Measurements from ENCODE around the gene AHNAK2.
"Not testable (repeated sequence)": the region's sequence is repeated elsewhere in the genome, so short reads cannot be mapped to it uniquely, and the experiment has no call there.

Gene AHNAK2

DNA sequence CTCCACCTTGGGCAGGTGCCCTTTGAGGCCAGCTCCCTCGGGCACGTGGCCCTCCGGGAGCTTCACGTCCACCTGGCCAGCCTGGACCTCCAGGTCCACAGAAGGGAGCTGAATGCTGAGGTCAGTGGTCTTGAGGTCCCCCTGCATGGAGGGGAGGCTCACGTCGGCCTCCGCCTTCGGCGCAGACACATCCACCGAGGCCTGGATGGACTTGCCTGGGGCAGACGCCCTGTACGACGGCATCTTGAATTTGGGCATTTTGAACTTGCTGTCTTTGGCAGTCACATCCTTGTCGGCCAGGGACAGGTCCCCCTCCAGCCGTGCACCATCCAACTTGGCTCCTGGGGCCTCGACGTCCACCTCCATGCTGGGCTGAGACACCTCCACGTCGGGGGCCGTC lies 32.9 kb downstream of the AHNAK2 start:
- ATAC-seq (replicated peaks); H3K4me1 Mint-ChIP-seq (ENCODE audit: low read depth in 2 of 2); H3K4me3 Mint-ChIP-seq; H3K36me3 Mint-ChIP-seq (ENCODE audit: insufficient read depth); H3K27me3 Mint-ChIP-seq; DNase-seq; H3K27ac Mint-ChIP-seq; H3K9me3 Mint-ChIP-seq: not testable (repeated sequence)

DNA sequence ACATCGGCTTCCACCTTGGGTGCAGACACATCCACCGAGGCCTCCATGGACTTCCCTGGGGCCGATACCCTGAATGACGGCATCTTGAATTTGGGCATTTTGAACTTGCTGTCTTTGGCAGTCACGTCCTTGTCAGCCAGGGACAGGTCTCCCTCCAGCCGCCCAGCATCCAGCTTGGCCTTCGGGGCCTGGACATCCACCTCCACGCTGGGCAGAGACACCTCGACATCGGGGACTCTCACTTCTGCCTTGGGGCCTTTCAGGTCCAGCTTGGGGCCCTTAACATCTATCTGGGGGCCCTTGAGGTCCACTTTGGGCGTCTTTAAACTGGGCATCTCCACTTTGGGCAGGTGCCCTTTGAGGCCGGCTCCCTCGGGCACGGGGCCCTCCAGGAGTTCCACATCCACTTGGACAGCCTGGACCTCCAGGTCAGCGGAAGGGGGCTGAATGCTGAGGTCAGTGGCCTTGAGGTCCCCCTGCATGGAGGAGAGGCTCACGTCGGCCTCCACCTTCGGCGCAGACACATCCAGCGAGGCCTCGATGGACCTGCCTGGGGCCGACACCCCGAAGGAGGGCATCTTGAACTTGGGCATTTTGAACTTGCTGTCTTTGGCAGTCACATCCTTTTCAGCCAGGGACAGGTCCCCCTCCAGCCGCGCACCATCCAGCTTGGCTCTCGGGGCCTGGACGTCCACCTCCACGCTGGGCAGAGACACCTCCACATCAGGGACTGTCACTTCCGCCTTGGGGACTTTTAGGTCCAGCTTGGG lies 33.6 kb downstream of the AHNAK2 start:
- not testable (repeated sequence) for H3K9me3 Mint-ChIP-seq; H3K36me3 Mint-ChIP-seq (ENCODE audit: insufficient read depth); H3K27ac Mint-ChIP-seq; H3K4me3 Mint-ChIP-seq; H3K4me1 Mint-ChIP-seq (ENCODE audit: low read depth in 2 of 2); ATAC-seq (replicated peaks); DNase-seq
- peaks cover 11 to 16% of the 10 kb centered on the region in 2 donors for H3K27me3 Mint-ChIP-seq

DNA sequence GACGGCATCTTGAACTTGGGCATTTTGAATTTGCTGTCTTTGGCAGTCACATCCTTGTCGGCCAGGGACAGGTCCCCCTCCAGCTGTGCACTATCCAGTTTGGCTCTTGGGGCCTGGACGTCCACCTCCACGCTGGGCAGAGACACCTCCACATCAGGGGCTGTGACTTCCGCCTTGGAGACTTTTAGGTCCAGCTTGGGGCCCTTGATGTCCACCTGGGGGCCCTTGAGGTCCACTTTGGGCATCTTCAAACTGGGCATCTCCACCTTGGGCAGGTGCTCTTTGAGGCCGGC lies 34.2 kb downstream of the AHNAK2 start:
- H3K27me3 Mint-ChIP-seq = peaks cover 11 to 23% of the 10 kb centered on the region in 2 donors
- not testable (repeated sequence) for H3K9me3 Mint-ChIP-seq; ATAC-seq (replicated peaks); H3K27ac Mint-ChIP-seq; DNase-seq; H3K4me1 Mint-ChIP-seq (ENCODE audit: low read depth in 2 of 2); H3K36me3 Mint-ChIP-seq (ENCODE audit: insufficient read depth); H3K4me3 Mint-ChIP-seq

DNA sequence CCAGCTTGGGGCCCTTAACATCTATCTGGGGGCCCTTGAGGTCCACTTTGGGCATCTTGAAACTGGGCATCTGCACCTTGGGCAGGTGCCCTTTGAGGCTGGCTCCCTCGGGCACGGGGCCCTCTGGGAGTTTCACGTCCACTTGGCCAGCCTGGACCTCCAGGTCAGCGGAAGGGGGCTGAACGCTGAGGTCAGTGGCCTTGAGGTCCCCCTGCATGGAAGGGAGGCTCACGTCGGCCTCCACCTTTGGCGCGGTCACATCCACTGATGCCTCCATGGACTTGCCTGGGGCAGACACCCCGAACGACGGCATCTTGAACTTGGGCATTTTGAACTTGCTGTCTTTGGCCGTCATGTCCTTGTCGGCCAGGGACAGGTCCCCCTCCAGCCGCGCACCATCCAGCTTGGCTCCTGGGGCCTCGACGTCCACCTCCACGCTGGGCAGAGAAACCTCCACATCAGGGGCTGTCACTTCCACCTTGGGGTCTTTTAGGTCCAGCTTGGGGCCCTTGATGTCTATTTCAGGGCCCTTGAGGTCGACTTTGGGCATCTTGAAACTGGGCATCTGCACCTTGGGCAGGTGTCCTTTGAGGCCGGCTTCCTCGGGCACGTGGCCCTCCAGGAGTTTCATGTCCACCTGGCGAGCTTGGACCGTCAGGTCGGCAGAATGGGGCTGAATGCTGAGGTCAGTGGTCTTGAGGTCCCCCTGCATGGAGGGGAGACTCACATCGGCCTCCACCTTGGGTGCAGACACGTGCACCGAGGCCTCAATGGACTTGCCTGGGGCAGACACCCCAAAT lies 34.8 kb downstream of the AHNAK2 start:
- H3K4me3 Mint-ChIP-seq; H3K27ac Mint-ChIP-seq; ATAC-seq (replicated peaks); H3K9me3 Mint-ChIP-seq; H3K4me1 Mint-ChIP-seq (ENCODE audit: low read depth in 2 of 2); DNase-seq; H3K36me3 Mint-ChIP-seq (ENCODE audit: insufficient read depth): not testable (repeated sequence)
- peaks cover 16 to 28% of the 10 kb centered on the region in 2 donors for H3K27me3 Mint-ChIP-seq

DNA sequence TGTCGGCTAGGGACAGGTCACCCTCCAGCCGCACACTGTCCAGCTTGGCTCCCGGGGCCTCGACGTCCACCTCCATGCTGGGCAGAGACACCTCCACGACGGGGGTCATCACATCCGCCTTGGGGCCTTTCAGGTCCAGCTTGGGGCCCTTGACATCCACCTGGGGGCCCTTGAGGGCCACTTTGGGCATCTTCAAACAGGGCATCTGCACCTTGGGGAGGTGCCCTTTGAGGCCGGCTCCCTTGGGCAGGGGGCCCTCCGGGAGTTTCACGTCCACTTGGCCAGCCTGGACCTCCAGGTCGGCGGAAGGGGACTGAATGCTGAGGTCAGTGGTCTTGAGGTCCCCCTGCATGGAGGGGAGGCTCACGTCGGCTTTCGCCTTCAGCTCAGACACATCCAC lies 35.6 kb downstream of the AHNAK2 start:
- Mint-ChIP-seq H3K4me3 (no peak overlapping the region), H3K27me3 (peaks cover 23 to 36% of the 10 kb centered on the region in 2 donors), H3K4me1 (ENCODE audit: low read depth in 2 of 2) (no peaks in the 10 kb centered on the region), H3K36me3 (ENCODE audit: insufficient read depth) (no peaks in the 10 kb centered on the region), H3K27ac (no peak overlapping the region), H3K9me3 (no peaks in the 10 kb centered on the region)
- no peak for ATAC-seq (replicated peaks)
- no peak for DNase-seq

DNA sequence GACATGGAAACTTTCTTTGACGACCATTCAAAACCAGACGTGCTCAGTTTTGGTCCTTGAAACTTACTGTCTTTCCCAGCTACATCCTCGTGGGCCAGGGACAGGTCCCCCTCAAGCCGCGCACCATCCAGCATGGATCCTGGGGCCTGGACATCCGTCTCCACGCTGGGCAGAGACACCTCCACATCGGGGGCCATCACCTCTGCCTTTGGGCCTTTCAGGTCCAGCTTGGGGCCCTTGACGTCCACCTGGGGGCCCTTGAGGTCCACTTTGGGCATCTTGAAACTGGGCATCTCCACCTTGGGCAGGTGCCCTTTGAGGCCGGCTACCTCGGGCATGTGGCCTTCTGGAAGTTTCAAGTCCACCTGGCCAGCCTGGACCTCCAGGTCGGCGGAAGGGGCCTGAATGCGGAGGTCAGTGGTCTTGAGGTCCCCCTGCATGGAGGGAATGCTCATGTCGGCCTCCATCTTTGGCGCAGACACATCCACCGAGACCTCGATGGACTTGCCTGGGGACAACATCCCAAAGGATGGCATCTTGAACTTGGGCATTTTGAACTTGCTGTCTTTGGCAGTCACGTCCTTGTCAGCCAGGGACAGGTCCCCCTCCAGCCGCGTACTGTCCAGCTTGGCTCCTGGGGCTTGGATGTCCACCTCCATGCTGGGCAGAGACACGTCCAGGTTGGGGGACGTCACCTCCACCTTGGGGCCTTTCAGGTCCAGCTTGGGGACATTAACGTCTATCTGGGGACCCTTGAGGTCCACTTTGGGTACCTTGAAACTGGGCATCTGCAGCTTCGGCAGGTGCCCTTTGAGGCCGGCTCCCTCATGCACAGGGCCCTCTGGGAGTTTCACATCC lies 36.4 kb downstream of the AHNAK2 start:
- no peaks in the 10 kb centered on the region for H3K9me3 Mint-ChIP-seq
- ATAC-seq (replicated peaks) (no peak), DNase-seq (no peak)
- no peak overlapping the region for H3K27ac Mint-ChIP-seq
- H3K4me1 Mint-ChIP-seq (ENCODE audit: low read depth in 2 of 2) = no peaks in the 10 kb centered on the region
- peaks cover 23 to 43% of the 10 kb centered on the region in 2 donors for H3K27me3 Mint-ChIP-seq
- no peaks in the 10 kb centered on the region for H3K36me3 Mint-ChIP-seq (ENCODE audit: insufficient read depth)
- H3K4me3 Mint-ChIP-seq = no peak overlapping the region

DNA sequence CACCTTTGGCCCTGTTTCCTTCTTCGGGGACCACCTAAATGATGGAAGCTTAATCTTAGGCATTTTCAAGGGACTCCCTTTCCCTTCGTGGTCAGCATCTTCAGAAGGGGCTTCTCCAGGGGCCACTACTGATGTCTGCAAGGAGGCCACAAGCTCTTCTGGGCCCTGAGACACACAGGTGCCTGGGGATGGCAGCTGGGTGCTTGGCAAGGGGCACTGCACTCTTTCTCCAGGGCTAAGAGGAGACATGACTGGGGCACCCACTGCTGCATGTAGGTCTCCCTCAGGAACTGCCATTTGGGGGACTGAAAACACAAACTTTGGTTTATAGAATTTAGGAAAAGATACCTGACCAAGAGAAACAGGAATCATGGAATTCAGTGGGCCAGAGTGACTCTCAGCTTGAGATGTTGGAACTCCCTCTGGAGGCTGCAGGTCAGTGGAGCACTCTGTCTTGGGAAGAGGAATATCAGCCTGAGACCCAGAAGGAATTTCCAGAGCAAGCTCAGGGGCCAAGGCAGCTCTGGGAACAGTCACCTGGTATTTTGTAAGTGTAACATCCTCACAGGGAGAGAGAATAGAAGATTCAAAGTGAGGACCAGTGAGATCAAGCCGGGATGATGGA lies 37.5 kb downstream of the AHNAK2 start:
- ATAC-seq (replicated peaks) (no peak), DNase-seq (no peak)
- no peaks in the 10 kb centered on the region for H3K4me1 Mint-ChIP-seq (ENCODE audit: low read depth in 2 of 2)
- no peak overlapping the region for H3K4me3 Mint-ChIP-seq
- no peaks in the 10 kb centered on the region for H3K36me3 Mint-ChIP-seq (ENCODE audit: insufficient read depth)
- no peak overlapping the region for H3K27ac Mint-ChIP-seq
- H3K27me3 Mint-ChIP-seq = peaks cover 24 to 43% of the 10 kb centered on the region in 2 donors
- H3K9me3 Mint-ChIP-seq = no peaks in the 10 kb centered on the region

DNA sequence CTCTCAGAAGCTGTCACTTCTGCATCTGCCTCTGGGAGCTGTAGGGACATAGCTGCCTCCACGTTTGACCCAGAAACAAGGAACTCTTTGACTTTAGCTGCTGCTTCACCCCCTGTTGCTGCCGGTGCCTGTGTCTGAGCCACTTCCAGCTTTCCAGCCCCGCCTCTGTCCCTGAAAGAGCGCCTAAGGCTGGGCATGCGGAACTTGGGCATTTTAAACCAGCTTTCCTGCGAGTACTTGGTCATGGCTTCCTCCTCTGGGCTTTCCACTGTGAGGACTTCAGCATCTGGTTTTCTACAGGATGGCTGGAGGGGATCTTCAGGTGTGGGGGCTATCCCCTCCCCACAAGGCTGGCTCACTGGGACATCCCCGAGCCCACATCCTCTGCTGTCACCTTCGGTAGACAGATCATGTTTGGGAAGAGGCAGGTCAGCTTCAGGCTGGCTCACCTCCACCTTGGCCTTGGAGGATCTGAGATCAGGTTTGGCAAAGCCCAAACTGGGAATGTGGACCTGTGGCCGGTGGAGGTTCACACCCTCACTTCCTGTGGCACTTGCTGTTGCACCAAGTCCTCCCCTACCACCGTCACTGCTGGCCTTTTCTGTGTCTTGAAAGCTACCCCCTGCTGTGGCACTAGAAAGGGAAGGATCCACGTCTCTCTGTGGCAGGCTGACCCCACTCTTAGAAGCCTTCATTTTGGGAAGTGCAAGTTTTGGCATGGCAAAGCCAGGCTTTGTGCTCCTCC lies 38.3 kb downstream of the AHNAK2 start:
- ATAC-seq (replicated peaks) (no peak), DNase-seq (no peak)
- Mint-ChIP-seq H3K36me3 (ENCODE audit: insufficient read depth) (no peaks in the 10 kb centered on the region), H3K27ac (no peak overlapping the region), H3K27me3 (peaks cover 32 to 43% of the 10 kb centered on the region in 2 donors), H3K4me3 (no peak overlapping the region), H3K4me1 (ENCODE audit: low read depth in 2 of 2) (no peaks in the 10 kb centered on the region), H3K9me3 (no peaks in the 10 kb centered on the region)

DNA sequence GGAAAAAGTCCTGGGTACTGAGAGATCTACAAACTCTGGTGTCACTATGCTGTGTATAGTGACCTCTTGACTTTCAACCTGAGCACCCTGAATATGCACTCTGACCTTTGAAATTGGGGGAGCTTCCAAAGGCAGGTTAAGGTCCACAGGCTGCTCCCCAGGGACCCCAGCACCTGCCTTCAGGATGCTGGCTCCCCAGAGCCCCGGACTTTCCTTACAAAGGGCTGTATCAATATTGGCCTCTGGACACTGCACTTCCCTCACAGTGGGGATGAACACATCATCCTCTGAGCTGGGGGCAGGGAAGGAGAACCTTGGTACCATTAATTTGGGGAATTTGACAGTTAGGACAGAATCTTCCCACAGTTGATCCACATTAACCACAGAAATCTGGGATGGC lies 39.2 kb downstream of the AHNAK2 start:
- Mint-ChIP-seq H3K9me3 (no peaks in the 10 kb centered on the region), H3K27me3 (peaks cover 38 to 43% of the 10 kb centered on the region in 2 donors), H3K4me1 (ENCODE audit: low read depth in 2 of 2) (no peaks in the 10 kb centered on the region), H3K27ac (no peak overlapping the region), H3K4me3 (no peak overlapping the region), H3K36me3 (ENCODE audit: insufficient read depth) (no peaks in the 10 kb centered on the region)
- DNase-seq = no peak
- ATAC-seq (replicated peaks) = no peak

DNA sequence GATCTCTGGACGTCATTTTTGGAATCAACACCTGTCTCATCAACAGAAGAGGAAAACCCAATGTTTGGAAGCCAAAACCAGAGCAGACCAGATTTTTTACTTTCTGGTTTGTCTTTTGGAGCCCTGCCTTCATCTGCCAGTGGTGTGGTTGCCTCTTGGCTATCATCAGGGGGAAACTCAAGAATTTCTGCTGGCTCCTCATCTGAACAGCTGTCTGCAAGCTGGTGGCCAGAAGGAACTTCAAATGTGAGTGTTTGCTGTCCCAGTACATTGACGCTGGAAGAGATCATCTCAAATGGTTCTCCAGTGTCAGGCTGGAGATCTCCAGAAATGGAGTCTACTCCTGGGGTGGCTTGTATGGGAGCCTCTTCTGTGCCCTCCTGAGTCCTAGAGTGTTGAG lies 39.7 kb downstream of the AHNAK2 start:
- no peaks in the 10 kb centered on the region for H3K36me3 Mint-ChIP-seq (ENCODE audit: insufficient read depth)
- H3K27ac Mint-ChIP-seq = no peak overlapping the region
- no peaks in the 10 kb centered on the region for H3K9me3 Mint-ChIP-seq
- ATAC-seq (replicated peaks) (no peak), DNase-seq (no peak)
- no peaks in the 10 kb centered on the region for H3K4me1 Mint-ChIP-seq (ENCODE audit: low read depth in 2 of 2)
- no peak overlapping the region for H3K4me3 Mint-ChIP-seq
- H3K27me3 Mint-ChIP-seq = peaks cover 38 to 43% of the 10 kb centered on the region in 2 donors

DNA sequence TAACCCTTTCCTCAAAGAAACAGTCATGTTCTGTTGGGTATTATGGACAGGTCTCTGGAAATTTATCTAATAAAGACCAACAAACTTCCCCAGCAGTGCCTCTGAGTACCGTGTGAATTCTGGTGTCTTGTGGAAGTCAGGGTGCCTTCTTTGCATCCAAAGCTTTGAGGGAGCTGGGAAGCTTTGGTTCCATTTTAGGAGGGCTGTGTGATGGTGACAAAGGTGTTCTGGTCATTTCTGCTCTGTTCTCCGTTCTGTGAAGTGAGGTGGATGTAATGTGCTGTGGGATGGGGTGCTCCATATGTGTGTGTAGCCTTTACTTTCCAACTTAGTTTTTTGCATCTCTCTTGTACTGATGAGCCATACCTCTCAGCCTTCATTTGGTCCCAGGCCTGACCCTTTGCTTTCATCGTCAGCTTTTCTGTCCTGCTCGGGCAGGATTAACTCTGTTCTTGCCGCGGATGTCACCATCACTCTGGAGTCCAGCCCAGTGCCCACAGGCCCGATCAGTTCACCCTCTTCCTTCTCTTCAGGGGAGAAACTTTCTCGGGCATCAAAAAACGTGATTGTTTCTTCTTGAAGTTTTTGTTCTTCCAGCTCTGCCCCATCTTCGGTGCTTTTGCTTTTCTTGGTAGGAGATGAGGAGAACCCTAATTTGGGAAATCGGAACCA lies 40.3 kb downstream of the AHNAK2 start:
- no peaks in the 10 kb centered on the region for H3K36me3 Mint-ChIP-seq (ENCODE audit: insufficient read depth)
- peaks cover 0 to 2% of the 10 kb centered on the region in 2 donors for H3K4me1 Mint-ChIP-seq (ENCODE audit: low read depth in 2 of 2)
- H3K4me3 Mint-ChIP-seq = no peak overlapping the region
- no peak overlapping the region for H3K27ac Mint-ChIP-seq
- H3K27me3 Mint-ChIP-seq = peaks cover 38 to 43% of the 10 kb centered on the region in 2 donors
- DNase-seq = no peak
- no peaks in the 10 kb centered on the region for H3K9me3 Mint-ChIP-seq
- ATAC-seq (replicated peaks) = no peak

DNA sequence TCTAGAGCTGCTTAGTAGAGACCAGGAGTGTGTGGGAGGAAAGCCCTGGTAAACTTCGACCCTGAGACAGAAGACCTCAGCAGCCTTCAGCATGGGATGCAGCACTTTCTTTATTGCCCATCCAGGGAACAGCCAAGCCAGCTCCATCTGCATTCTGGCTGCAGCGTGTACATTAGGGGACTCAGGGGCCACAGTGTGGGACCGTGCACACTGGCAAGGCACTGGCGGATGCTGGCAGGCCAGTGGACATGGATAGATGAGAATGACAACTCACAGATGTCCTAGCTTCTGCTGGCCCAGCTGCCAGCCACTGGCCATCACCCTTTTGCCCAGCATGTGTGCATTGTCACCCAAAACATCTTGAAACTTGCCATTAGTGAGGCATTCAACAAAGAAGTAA lies 41.0 kb downstream of the AHNAK2 start:
- ATAC-seq (replicated peaks) = no peak
- no peak overlapping the region for H3K27ac Mint-ChIP-seq
- peaks cover 0 to 2% of the 10 kb centered on the region in 2 donors for H3K4me1 Mint-ChIP-seq (ENCODE audit: low read depth in 2 of 2)
- DNase-seq = no peak
- no peaks in the 10 kb centered on the region for H3K36me3 Mint-ChIP-seq (ENCODE audit: insufficient read depth)
- H3K4me3 Mint-ChIP-seq = no peak overlapping the region
- no peaks in the 10 kb centered on the region for H3K9me3 Mint-ChIP-seq
- peaks cover 38 to 43% of the 10 kb centered on the region in 2 donors for H3K27me3 Mint-ChIP-seq
